ENCODE data around the gene MEG3.

Gene MEG3

GRCh38 chr14:100845341-100845740 is 19.4 kb downstream of the MEG3 start:
- DNase-seq = no peak

GRCh38 chr14:100846309-100846859 is 20.5 kb downstream of the MEG3 start:
- no peak for DNase-seq

- DNase-seq = no peak
These were observed 23.3 kb downstream of the MEG3 start for GRCh38 chr14:100849115-100849781.

- DNase-seq = peak in 12 of 51 donors; percentile 2 to 48 (median 22)
These were observed 25.1 kb downstream of the MEG3 start for GRCh38 chr14:100850841-100851585.

GRCh38 chr14:100851586-100851916 is 25.6 kb downstream of the MEG3 start:
- no peak for DNase-seq

- no peak for DNase-seq
These were observed 26.2 kb downstream of the MEG3 start for GRCh38 chr14:100851946-100852620.

GRCh38 chr14:100854435-100854834 is 28.5 kb downstream of the MEG3 start:
- DNase-seq = no peak

- no peak for DNase-seq
These were observed 29.5 kb downstream of the MEG3 start for GRCh38 chr14:100855256-100855930.

- DNase-seq = no peak
These were observed 30.4 kb downstream of the MEG3 start for GRCh38 chr14:100856056-100856950.

- no peak for DNase-seq
These were observed 31.5 kb downstream of the MEG3 start for GRCh38 chr14:100857233-100857922.

- no peak for DNase-seq
These were observed 32.3 kb downstream of the MEG3 start for GRCh38 chr14:100857923-100858837.

- no peak for DNase-seq
These were observed 32.9 kb downstream of the MEG3 start for GRCh38 chr14:100858838-100859220.

- no peak for DNase-seq
These were observed 33.9 kb downstream of the MEG3 start for GRCh38 chr14:100859781-100860180.

GRCh38 chr14:100860556-100861187 is 34.8 kb downstream of the MEG3 start:
- DNase-seq = no peak

- no peak for DNase-seq
These were observed 35.4 kb downstream of the MEG3 start for GRCh38 chr14:100861188-100861936.

- no peak for DNase-seq
These were observed 36.0 kb downstream of the MEG3 start for GRCh38 chr14:100861937-100862247.

GRCh38 chr14:100862277-100862676 is 36.4 kb downstream of the MEG3 start:
- no peak for DNase-seq

GRCh38 chr14:100862793-100863192 is 36.9 kb downstream of the MEG3 start:
- DNase-seq = no peak

Data from hypothalamus (tissue), 51 donors.